NCI-H226 (cell line): Measurements from ENCODE around the gene CST7.
"Not testable (repeated sequence)": the region's sequence is repeated elsewhere in the genome, so short reads cannot be mapped to it uniquely, and the experiment has no call there.

Experiments
- DNase-seq: peaks from one replicate; pipeline ENCODE4 v3.0.0-alpha.2; 2015

CST7 gene

GRCh38 chr20:24987244-24987643, 38.2 kb downstream of the CST7 start:
- DNase-seq, result peak; percentile 13

- no peak for DNase-seq
Observed at GRCh38 chr20:24987873-24988835, 39.1 kb downstream of the CST7 start.

- DNase-seq, result no peak
Observed at GRCh38 chr20:24989162-24989561, 40.1 kb downstream of the CST7 start.

GRCh38 chr20:24990810-24991252, 41.8 kb downstream of the CST7 start:
- no peak for DNase-seq

- no peak for DNase-seq
Observed at GRCh38 chr20:24991897-24992486, 42.9 kb downstream of the CST7 start.

GRCh38 chr20:24992487-24993205, 43.6 kb downstream of the CST7 start, which contains the start of gene APMAP:
TSS of gene APMAP (minus strand) at chr20:24992751. CDS start at chr20:24992688, 63 bp downstream.
- peak; percentile 91 for DNase-seq

- peak; percentile 32 for DNase-seq
Observed at GRCh38 chr20:24993337-24994185, 44.5 kb downstream of the CST7 start.

GRCh38 chr20:24994186-24994465, 45.1 kb downstream of the CST7 start:
- DNase-seq, result no peak

- peak; percentile 43 for DNase-seq
Observed at GRCh38 chr20:24994470-24995368, 45.6 kb downstream of the CST7 start.

- DNase-seq, result peak; percentile 35
Observed at GRCh38 chr20:24995741-24996448, 46.8 kb downstream of the CST7 start.

GRCh38 chr20:24996449-24997377, 47.6 kb downstream of the CST7 start:
- DNase-seq, result no peak

- no peak for DNase-seq
Observed at GRCh38 chr20:24998121-24998520, 49.1 kb downstream of the CST7 start.

GRCh38 chr20:24998631-24999445, 49.8 kb downstream of the CST7 start:
- no peak for DNase-seq

GRCh38 chr20:24999568-24999967, 50.5 kb downstream of the CST7 start:
- DNase-seq, result no peak

- DNase-seq, result peak; percentile 81
Observed at GRCh38 chr20:25000268-25000801, 51.3 kb downstream of the CST7 start.

- not testable (repeated sequence) for DNase-seq
Observed at GRCh38 chr20:25001323-25001722, 52.3 kb downstream of the CST7 start.

- DNase-seq, result no peak
Observed at GRCh38 chr20:25003002-25003401, 53.9 kb downstream of the CST7 start.

- no peak for DNase-seq
Observed at GRCh38 chr20:25005220-25005619, 56.2 kb downstream of the CST7 start.
